HFF-Myc (cell line): Measurements from ENCODE around the gene NOTCH2.
A peak's percentile ranks its signal among the peaks of the same experiment; 100 is the strongest.
"Not testable (repeated sequence)": the region's sequence is repeated elsewhere in the genome, so short reads cannot be mapped to it uniquely, and the experiment has no call there.

ENCODE experiments used
- DNase-seq: peaks from one replicate; pipeline ENCODE4 v3.0.0-alpha.2; 2011; ENCODE audit warnings: low read depth; ENCODE audit errors: extremely low read depth
- H3K4me3 ChIP-seq: replicated peaks from 2 replicates; pipeline ENCODE4 v1.5.1; 2011; ENCODE audit warnings: low read depth, mild to moderate bottlenecking, control low read depth, low read length
- CTCF ChIP-seq: IDR thresholded peaks from 2 replicates; pipeline ENCODE4 v1.5.1; 2012; ENCODE audit warnings: mild to moderate bottlenecking, low read depth, low read length, control low read depth; ENCODE audit errors: missing control alignments

The NOTCH2 gene

DNA sequence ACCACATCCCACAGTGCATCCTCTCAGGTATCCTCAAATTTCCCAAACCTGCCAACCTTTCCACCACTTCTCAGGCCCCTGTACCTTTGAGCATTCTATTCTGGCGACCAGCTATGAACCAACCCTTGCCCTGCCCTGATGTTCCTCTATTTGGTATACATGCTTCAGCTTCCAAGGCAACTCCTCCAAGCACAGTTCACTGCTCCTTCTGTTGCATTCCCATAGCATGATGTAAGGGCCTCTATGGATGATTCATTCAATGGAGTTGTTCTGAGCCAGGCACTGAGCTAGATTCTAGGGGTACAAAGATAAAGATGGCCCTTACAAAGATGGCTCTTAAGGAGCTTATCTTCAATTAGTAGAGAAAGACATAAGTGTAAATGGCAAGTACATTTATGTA lies 21.4 kb upstream of the NOTCH2 start:
- not testable (repeated sequence) for DNase-seq, H3K4me3 ChIP-seq

DNA sequence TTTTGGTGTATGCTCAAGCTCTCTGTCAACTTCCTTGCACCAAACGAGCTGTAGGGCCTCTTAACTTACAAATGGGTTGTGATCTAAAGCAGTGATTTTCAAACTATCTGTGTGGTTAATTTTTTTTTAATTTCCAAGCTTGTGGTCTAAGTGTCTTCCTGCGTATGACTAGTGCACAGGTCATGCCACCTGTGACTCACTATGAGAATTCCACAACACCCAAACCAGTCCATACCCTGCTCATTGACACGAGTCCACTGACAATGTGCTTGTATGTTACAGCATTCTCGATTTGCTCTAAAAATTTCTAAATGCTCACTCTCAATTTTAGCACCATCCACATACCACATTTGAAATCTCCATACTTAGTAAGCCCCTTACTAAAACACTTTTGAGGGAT lies 18.5 kb upstream of the NOTCH2 start:
- H3K4me3 ChIP-seq: not testable (repeated sequence)
- DNase-seq: peak; percentile 25

DNA sequence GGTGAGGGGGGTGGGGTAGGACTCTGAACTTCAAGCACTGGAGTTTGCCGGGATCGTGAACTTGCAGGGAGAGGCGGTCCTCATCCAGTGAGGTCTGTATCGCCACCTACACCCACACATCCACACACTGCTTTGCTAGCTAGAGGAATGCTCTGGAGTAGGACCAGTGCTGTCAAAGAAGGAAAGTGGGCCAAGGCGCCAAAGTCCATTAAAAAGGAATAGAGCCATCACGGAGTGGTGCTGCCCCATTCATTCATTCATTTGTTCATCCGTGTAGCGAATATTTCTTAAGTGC lies 405 bp upstream of the NOTCH2 start:
- H3K4me3 ChIP-seq, DNase-seq: not testable (repeated sequence)

- peak overlapping the region; percentile 46 for H3K4me3 ChIP-seq
Measured at GRCh38 chr1:120068683-120069066, 787 bp downstream of the NOTCH2 start.

DNA sequence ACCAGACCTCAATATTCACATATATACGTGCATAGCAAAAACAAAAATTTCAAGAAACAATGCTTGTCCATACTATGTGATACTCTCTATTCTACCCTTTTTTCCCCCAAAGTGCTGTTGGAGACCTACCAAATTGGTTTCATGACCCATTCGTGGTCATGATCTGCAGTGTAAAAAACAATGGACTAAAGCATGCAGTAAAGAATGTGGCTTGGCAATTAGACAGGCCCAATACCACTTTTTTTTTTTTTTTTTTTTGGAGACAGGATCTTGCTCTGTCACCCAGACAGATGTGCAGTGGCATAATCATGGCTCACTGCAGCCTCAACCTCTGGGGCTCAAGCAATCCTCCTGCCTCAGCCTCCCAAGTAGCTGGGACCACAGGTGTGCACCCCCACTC lies 21.3 kb downstream of the NOTCH2 start:
- not testable (repeated sequence) for H3K4me3 ChIP-seq, DNase-seq

More at GRCh38 chr1:120068683-120069066, 787 bp downstream of the NOTCH2 start:
- DNase-seq: not testable (repeated sequence)

GRCh38 chr1:120041771-120042170 lies 27.7 kb downstream of the NOTCH2 start:
- not testable (repeated sequence) for H3K4me3 ChIP-seq, DNase-seq

- not testable (repeated sequence) for DNase-seq, H3K4me3 ChIP-seq
Measured at GRCh38 chr1:120032253-120032652, 37.2 kb downstream of the NOTCH2 start.

- H3K4me3 ChIP-seq, DNase-seq: not testable (repeated sequence)
Measured at GRCh38 chr1:120023791-120024190, 45.7 kb downstream of the NOTCH2 start.

GRCh38 chr1:120014978-120015377 lies 54.5 kb downstream of the NOTCH2 start:
- not testable (repeated sequence) for DNase-seq

DNA sequence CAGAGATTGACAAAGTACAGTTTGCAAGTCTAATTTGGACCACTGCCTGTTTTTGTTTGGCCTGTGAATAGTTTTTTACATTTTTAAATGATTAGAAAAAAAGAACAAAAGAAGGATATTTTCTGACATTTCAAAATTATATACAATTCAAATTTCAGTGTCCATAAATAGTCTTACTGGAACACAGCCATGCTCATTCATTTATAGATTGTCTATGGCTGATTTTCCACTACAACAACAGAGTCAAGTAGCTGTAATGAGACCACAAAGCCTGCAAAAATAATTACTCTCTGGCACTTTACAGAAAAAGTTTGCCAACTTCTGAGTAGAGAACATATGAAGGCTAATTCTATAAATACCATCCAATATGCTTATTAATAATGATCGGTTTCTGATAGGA lies 61.1 kb downstream of the NOTCH2 start:
- not testable (repeated sequence) for DNase-seq, H3K4me3 ChIP-seq

More at GRCh38 chr1:120014978-120015377, 54.5 kb downstream of the NOTCH2 start:
- not testable (repeated sequence) for H3K4me3 ChIP-seq

DNA sequence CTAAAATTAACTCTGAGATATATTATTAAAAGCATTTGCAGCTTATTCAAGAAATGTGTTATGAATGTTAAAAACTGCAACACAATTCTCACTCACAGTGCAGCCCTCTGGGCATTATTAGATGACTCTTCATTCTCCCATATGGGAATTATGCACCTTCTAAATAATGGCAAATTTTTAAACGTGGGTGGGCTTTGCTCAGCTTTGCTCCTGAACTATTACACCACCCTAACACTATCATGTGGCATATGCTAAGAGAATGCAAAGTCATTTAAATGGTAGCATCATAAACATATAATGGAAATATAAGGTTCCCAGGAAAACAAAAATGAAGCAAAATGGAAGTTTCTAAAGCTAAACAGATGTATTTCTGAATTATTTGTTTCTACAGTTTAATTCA lies 61.6 kb downstream of the NOTCH2 start:
- DNase-seq: not testable (repeated sequence)

GRCh38 chr1:120001035-120001434 lies 68.4 kb downstream of the NOTCH2 start:
- not testable (repeated sequence) for H3K4me3 ChIP-seq, DNase-seq

More for the DNA sequence above, 61.6 kb downstream of the NOTCH2 start:
- not testable (repeated sequence) for H3K4me3 ChIP-seq

DNA sequence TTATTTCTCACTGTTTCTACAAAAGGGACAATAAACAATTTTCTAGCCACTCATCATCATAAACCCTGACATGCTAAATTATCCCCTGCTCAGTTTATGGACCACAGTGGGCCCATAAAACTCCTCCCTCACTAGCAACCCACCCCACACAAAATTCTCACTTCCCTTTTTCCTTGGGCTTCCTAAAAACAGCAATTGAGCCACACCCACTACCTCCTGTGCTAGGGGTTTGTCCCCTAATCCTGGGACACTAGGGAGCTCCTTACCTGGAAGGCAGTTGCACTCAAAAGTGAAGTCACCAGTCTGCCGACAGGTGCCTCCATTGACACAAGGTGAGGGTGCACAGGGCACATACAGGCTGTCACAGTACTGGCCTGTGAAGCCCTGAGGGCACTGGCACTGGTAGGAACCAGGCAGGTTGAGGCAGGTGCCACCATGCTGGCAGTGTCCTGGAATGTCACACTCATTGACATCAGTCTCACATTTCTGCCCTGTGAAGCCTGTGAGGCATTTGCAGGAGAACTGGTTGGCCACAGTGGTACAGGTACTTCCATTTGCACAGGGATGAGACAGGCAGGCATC lies 72.6 kb downstream of the NOTCH2 start:
- DNase-seq, H3K4me3 ChIP-seq: not testable (repeated sequence)

- DNase-seq, H3K4me3 ChIP-seq: not testable (repeated sequence)
Measured at GRCh38 chr1:119995975-119996374, 73.5 kb downstream of the NOTCH2 start.

DNA sequence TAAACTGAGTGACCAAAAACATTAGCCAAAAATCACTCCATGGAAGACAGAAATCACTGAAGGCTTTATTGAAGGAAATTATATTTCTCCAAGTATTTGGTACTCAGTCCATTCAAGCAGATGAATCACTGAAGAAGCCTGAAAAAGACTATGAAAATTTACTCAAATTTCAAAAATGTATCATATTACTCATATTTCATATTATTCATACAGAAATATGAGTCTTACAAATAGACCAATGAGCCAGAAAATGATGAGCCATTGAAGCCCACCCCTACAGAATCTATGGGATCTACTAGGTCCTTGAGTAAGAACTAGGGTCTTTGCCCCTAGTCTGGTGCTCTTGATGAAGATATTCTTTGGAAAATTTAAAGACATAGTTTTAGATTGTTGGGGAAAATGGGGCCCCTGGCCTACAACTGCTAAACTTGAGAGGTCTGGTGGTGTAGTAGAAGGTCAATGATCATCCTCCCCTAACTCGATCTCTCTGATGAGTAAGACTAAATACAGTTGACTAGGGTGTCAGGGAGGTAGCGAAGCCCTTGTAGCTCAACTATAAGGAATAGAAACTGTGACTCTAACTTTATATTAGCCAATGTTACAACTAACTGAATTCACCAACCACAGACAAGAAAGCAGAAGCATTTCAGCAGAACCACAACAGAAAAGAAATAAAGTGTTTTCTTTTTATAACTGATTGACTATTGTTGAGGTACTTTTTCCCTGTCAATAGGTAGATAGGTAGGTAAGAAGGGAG lies 81.0 kb downstream of the NOTCH2 start:
- no peak for TF ChIP-seq CTCF
- no peak overlapping the region for H3K4me3 ChIP-seq
- DNase-seq: no peak
